Nephron progenitor cell (in vitro differentiated cells): ENCODE data around the gene FAM20A.
"Not testable (repeated sequence)": the region's sequence is repeated elsewhere in the genome, so short reads cannot be mapped to it uniquely, and the experiment has no call there.

Experiments
- DNase-seq: peaks from one replicate; pipeline ENCODE4 v3.0.0; 2021
- H3K27ac Mint-ChIP-seq: 2 replicates; pipeline ENCODE4 v1.8.0; 2021; ENCODE audit warnings: mild to moderate bottlenecking, moderate library complexity, mixed read lengths
- H3K27me3 Mint-ChIP-seq: 2 replicates; pipeline ENCODE4 v1.8.0; 2021; ENCODE audit warnings: mild to moderate bottlenecking, low read depth, mixed read lengths; ENCODE audit not compliant: poor library complexity
- H3K36me3 Mint-ChIP-seq: 2 replicates; pipeline ENCODE4 v1.8.0; 2021; ENCODE audit warnings: low read depth, mixed read lengths
- H3K4me1 Mint-ChIP-seq: 2 replicates; pipeline ENCODE4 v1.8.0; 2021; ENCODE audit warnings: mixed read lengths
- H3K4me3 Mint-ChIP-seq: 2 replicates; pipeline ENCODE4 v1.8.0; 2021; ENCODE audit warnings: mild to moderate bottlenecking, moderate library complexity, mixed read lengths
- H3K9me3 Mint-ChIP-seq: 2 replicates; pipeline ENCODE4 v1.8.0; 2021; ENCODE audit warnings: mild to moderate bottlenecking, moderate library complexity, mixed read lengths
- TF ChIP-seq, protein P1 (sequence below): fragments of 200-600 bp; sonication (generic); IDR thresholded peaks from 2 replicates; pipeline ENCODE4 v1.5.0; 2021; ENCODE audit warnings: antibody characterized with exemption

The FAM20A gene

GRCh38 chr17:68518063-68518815 is 82.9 kb downstream of the FAM20A start:
- DNase-seq = no peak
- H3K36me3 Mint-ChIP-seq = peaks cover 74% of the 10 kb centered on the region
- H3K4me1 Mint-ChIP-seq = peaks cover 45% of the 10 kb centered on the region
- no peak overlapping the region for H3K4me3 Mint-ChIP-seq
- no peak overlapping the region for H3K27ac Mint-ChIP-seq
- no peaks in the 10 kb centered on the region for H3K27me3 Mint-ChIP-seq
- TF ChIP-seq, protein P1, sequence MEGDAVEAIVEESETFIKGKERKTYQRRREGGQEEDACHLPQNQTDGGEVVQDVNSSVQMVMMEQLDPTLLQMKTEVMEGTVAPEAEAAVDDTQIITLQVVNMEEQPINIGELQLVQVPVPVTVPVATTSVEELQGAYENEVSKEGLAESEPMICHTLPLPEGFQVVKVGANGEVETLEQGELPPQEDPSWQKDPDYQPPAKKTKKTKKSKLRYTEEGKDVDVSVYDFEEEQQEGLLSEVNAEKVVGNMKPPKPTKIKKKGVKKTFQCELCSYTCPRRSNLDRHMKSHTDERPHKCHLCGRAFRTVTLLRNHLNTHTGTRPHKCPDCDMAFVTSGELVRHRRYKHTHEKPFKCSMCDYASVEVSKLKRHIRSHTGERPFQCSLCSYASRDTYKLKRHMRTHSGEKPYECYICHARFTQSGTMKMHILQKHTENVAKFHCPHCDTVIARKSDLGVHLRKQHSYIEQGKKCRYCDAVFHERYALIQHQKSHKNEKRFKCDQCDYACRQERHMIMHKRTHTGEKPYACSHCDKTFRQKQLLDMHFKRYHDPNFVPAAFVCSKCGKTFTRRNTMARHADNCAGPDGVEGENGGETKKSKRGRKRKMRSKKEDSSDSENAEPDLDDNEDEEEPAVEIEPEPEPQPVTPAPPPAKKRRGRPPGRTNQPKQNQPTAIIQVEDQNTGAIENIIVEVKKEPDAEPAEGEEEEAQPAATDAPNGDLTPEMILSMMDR = no peak
- H3K9me3 Mint-ChIP-seq = peaks cover 4% of the 10 kb centered on the region

DNA sequence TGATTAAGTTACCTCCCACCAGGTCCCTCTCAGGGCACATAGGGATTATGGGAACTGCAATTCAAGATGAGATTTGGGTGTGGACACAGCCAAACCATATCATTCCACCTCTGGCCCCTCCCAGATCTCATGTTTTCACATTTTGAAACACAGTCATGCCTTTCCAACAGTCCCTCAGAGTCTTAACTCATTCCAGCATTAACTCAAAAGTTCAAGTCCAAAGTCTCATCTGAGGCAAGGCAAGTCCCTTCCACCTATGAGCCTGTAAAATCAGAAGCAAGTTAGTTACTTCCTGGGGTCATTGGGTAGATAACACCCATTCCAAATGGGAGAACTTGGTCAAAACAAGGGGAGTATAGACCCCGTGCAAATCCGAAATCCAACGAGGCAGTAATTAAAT is 83.6 kb downstream of the FAM20A start:
- H3K9me3 Mint-ChIP-seq, H3K27ac Mint-ChIP-seq, H3K27me3 Mint-ChIP-seq, H3K4me3 Mint-ChIP-seq, DNase-seq: not testable (repeated sequence)
- H3K4me1 Mint-ChIP-seq = peaks cover 47% of the 10 kb centered on the region
- peaks cover 67% of the 10 kb centered on the region for H3K36me3 Mint-ChIP-seq

DNA sequence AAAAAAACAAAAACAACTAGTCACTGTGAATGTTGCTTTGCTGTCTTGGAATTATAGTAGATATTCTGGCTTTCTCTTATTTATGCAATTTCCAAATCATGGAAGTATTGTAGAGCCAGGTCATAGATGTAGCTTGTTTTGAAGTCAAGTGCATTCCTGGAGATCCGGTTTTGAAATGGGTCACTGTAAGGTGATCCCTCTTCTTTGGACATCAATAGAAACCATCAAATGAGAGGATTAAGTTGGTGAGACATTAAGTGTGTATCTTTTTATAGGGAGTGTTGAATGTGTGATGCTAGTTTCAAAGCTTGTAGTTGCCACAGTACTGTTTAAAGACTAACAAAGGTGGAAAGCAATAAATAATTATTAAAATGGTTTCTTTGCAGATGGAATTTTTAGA is 84.4 kb downstream of the FAM20A start:
- no peak for DNase-seq
- peaks cover 4% of the 10 kb centered on the region for H3K9me3 Mint-ChIP-seq
- TF ChIP-seq, protein P1 = no peak
- peaks cover 47% of the 10 kb centered on the region for H3K4me1 Mint-ChIP-seq
- H3K4me3 Mint-ChIP-seq = no peak overlapping the region
- H3K27ac Mint-ChIP-seq = no peak overlapping the region
- peaks cover 59% of the 10 kb centered on the region for H3K36me3 Mint-ChIP-seq
- no peaks in the 10 kb centered on the region for H3K27me3 Mint-ChIP-seq

DNA sequence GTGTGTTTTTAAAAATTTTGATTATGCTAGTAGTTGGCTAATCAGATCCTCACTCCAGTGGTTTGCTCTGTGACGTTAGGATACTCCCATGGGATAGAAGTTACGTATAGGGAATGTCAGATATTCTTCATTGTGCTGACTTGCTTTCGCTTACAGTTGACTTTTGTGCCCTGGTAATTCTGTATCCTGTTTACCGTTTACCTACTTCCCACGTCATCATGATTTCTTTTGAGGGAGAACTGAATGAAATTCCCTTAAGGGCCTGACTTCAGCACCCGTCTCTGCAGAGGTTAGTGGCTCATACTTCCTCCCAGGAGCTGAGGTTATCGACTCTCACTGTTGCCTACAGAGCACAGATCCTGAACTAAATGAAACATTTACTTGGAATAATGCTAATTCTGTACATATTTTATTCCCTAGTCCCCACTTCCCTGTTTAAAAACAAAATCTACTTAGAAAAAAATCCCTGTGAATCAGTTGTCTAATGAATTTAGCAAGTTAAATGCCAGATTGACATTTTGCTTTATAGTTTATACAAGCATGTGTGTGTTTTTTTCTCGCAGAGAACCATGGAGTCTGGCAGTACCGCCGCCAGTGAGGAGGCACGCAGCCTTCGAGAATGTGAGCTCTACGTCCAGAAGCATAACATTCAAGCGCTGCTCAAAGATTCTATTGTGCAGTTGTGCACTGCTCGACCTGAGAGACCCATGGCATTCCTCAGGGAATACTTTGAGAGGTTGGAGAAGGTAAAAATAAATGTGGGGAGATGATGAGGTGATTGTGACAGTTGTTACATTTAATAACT is 86.1 kb downstream of the FAM20A start:
- Mint-ChIP-seq H3K27me3 (no peaks in the 10 kb centered on the region), H3K27ac (peak overlapping the region; percentile 92), H3K4me3 (peak overlapping the region; percentile 98), H3K9me3 (peaks cover 4% of the 10 kb centered on the region), H3K4me1 (peaks cover 61% of the 10 kb centered on the region), H3K36me3 (peaks cover 51% of the 10 kb centered on the region)
- DNase-seq = no peak
- TF ChIP-seq, protein P1 = no peak

DNA sequence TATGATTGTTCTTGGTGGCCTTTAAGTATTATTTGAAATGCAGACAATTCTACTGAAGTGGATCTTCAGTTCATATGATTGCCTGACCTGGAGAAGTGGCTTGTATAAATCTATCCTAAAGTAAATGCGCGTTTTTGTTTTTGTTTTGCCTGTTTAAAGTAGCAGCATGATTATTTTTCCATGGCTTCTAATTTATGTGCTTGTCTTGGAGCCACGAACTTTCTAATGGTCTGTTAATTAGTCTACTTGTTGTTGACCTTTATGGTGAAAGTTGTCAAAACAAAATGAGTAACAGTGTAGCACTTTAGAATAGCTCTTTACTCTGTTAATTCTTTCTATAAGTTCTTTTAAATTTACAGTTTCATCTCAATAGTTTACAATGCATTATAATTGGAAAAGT is 87.2 kb downstream of the FAM20A start:
- DNase-seq = no peak
- Mint-ChIP-seq H3K9me3 (peaks cover 4% of the 10 kb centered on the region), H3K4me3 (peak overlapping the region; percentile 98), H3K4me1 (peaks cover 68% of the 10 kb centered on the region), H3K36me3 (peaks cover 40% of the 10 kb centered on the region), H3K27ac (peak overlapping the region; percentile 99), H3K27me3 (no peaks in the 10 kb centered on the region)
- TF ChIP-seq, protein P1 = no peak

DNA sequence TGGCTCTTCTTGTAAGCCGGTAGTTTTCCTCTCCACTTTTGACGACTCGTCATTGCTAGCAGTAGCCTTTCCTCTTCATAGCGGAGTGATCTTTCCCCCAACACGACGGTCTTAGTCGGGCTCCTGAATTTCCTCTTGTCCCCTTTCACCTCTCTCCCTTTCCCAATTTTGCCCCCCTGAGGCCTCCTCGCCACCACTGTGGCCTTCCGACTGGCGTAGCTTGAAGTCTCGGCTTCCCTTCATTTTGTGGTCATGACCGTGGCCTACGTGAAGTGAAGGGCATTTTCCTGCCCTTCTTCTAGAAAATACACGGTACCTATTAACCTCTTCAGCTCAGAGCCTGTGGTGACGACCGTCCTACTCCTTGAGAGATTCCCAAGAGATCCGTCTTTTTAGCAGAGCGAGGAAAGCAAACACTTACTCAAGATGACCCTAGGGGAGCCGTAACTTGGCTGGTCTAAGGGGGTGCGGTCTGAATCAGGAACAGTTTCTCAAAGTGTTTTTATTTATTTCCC is 88.2 kb downstream of the FAM20A start:
- Mint-ChIP-seq H3K27me3 (no peaks in the 10 kb centered on the region), H3K9me3 (peaks cover 4% of the 10 kb centered on the region), H3K4me3 (peak overlapping the region; percentile 98), H3K27ac (peak overlapping the region; percentile 99), H3K36me3 (peaks cover 31% of the 10 kb centered on the region), H3K4me1 (peaks cover 75% of the 10 kb centered on the region)
- TF ChIP-seq, protein P1 = no peak
- no peak for DNase-seq
